HG03460 (cell line): ENCODE data around the gene LYPD3.

ENCODE experiments used
- ATAC-seq: cut with Tn5 transposase; IDR thresholded peaks from one replicate; pipeline ENCODE4 v1.9.1; 2021; ENCODE audit not compliant: unreplicated experiment

Gene LYPD3

DNA sequence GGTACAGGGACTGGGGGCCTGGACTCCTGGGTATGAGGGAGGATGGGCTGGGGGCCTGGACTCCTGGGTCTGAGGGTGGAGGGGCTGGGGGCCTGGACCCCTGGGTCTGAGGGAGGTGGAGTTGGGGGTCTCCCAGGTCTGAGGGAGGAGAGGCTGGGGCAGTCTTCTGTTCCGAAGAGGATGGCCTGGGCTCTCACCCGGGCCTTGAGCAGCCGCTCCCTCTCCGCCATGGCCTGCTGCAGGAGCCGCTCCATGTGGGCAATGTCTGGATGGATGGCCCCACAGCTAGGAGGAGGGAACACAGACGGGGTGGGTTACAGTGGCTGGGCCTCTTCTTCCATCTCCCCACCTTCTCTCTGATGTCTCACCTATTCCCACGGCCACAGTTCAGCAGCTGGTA lies 21.0 kb upstream of the LYPD3 start:
- no peak for ATAC-seq

- no peak for ATAC-seq
Observed at GRCh38 chr19:43485951-43486350, 20.5 kb upstream of the LYPD3 start.

GRCh38 chr19:43483281-43483680 lies 17.9 kb upstream of the LYPD3 start:
- no peak for ATAC-seq

DNA sequence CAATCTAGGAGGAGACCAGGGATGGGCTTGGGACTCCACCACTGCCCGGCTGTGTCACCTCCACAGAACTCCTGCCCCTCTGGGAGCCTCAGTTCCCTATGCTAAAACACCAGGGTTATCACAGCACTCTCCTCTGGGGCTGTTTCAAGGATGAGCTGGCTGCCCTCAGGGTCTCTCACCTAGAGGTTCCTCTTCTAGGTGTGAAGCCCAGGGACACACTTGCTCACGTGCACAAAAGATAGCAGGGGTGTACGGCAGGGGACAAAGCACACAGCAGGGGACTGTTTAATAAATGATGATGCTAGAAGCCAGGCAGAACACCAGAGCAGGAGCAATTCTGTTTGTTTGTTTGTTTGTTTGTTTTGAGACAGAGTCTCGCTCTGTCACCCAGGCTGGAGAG lies 16.8 kb upstream of the LYPD3 start:
- ATAC-seq, result no peak

DNA sequence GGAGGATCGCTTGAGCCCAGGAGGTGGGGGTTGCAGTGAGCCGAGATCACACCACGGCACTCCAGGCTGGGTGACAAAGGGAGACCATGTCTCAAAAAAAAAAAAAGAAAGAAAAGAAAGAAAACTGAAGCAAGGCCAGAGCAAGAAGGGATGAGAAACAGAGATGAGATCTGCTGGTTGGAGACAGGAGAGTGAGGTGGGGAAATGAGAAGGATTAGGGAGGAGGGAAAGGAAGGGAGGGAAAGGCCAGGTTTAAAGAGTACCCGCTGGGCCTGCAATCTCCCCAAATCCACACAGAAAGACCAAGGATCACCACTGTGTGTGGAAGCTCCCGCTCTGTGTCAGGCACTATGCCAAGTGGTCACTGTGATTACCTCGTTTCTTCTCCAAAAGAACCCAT lies 16.3 kb upstream of the LYPD3 start:
- no peak for ATAC-seq

- no peak for ATAC-seq
Observed at GRCh38 chr19:43480574-43480973, 15.2 kb upstream of the LYPD3 start.

DNA sequence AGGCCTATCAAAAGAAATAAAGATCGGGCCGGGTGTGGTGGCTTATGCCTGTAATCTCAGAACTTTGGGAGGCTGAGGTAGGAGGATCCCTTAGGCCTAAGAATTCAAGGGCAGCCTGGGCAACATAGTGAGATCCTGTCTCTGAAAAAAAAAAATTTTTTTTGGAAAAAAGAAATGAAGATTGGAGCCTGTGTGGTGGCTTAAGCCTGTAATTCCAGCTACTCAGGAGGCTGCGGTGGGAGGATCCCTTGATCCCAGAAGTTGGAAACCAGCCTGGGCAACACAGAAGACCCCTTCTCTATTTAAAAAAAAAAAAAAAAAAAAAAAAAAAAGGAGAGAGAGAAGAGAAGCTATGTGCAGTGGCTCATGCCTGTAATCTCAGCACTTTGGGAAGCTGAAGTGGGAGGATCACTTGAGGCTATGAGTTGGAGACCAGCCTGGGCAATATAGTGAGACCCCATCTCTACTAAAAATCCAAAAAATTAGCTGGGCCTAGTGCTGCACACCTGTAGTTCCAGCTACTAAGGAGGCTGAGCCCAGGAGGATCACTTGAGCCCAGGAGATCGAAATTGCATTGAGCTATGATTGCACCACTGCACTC lies 14.7 kb upstream of the LYPD3 start:
- no peak for ATAC-seq

DNA sequence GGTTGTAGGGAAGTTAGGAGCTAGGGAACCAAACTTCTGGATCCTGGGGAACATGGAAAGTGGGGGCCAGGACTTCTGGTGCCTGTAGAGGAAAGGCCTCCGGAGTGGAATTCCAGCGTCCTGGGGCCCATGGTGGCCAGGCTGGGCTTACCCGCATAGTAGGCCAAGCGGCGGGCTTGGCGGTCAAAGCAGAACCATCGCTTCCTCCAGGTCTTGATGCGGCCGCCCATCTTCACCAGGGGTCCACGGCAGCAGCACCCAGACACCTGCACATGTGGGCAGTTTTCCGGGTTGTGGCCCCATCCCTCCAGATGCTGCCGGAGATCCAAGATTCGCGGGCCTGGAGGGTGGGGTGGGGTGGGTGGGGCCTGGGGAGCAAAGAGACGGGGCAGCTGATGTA lies 13.8 kb upstream of the LYPD3 start:
- no peak for ATAC-seq

DNA sequence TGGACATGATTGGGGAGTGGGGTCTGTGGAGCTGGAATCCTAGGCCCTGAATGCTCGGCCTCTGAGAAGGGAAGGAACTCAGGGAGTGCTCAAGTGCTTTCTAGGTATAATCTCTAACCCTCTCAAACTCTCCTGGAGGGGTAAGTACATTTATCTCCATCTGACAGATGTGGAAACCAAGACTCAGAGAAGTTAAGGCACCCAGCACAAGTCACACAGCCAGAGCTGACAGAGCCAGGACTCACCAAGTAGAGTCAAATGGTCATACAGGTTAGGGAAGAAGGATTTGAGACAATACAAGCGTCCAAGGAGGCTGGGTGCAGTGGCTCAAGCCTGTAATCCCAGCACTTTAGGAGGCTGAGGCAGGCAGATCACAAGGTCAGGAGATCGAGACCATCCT lies 12.9 kb upstream of the LYPD3 start:
- no peak for ATAC-seq

- no peak for ATAC-seq
Observed at GRCh38 chr19:43476606-43477005, 11.2 kb upstream of the LYPD3 start.

- no peak for ATAC-seq
Observed at GRCh38 chr19:43474986-43475705, 9.7 kb upstream of the LYPD3 start.

DNA sequence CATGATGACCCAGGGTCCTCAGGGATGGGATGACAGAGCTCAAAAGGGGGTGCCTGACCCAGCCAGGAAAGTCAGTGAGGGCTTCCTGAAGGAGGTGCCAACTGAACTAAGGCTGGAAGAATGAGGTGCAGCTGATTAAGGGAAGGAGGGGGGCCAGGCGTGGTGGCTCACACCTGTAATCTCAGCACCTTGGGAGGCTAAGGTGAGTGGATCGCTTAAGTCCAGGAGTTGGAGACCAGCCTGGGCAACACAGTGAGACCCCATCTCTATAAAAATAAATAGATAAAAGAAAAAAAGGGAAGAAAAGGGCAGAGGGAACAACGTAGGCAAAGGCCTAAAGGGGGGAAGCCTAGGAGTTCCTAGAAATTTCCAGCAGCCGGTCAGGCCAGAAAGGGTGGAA lies 9.1 kb upstream of the LYPD3 start:
- ATAC-seq, result no peak

DNA sequence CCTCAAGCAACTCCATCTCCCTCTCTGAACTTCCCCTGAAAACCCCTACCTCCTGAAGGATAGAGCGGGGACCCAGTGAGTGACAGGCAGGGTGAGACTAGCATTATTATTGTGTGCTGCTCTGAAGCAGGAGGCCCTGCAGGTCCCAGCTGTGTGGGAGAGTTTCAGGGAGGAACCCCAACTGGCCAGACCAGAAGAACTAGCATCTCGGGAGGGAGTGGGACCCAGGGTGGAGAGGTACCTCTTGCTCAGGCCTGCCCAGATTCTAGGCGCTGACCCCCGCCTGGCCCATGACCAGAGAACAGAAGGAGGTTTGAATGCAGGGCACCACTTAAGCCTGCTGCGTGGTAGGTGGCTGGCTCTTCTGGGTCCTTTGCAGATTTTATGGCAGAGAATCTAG lies 5.7 kb upstream of the LYPD3 start:
- ATAC-seq, result no peak

- ATAC-seq, result no peak
Observed at GRCh38 chr19:43470288-43470687, 4.9 kb upstream of the LYPD3 start.

- ATAC-seq, result no peak
Observed at GRCh38 chr19:43469160-43469480, 3.7 kb upstream of the LYPD3 start.

- no peak for ATAC-seq
Observed at GRCh38 chr19:43468354-43469159, 3.1 kb upstream of the LYPD3 start.

DNA sequence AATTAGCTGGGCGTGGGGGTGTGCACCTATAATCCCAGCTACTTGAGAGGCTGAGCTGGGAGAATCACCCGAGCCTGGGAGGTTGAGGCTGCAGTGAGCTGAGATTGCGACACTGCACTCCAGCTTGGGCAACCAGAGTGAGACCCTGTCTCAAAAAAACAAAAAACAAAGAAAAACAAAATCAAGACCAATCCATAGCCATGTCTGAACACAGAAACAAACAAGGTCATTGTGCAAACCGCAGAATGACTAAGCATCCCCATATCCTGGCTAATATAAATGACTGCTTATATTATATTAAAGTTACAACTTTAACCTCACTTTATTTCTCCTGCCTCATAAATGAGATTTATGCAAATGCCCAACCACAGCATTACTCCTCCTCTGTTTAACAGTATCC lies 2.3 kb upstream of the LYPD3 start:
- no peak for ATAC-seq

GRCh38 chr19:43467276-43467675 lies 1.9 kb upstream of the LYPD3 start:
- no peak for ATAC-seq

DNA sequence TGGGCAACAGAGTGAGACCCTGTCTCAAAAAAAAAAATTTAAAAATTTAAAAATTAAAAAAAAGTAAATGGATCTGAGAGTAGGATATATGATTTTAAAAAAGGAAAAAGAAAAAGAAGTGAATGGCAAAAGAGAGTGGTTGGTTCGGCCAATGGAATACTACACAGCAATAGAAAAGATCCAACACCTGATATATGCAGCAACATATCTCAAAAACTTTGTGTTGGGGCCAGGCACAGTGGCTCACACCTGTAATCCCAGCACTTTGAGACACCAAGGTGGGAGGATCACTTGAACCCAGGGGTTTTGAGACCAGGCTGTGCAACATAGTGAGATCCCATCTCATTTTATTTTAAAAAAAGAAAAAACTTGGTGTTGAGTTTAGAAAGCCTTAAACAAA lies 1.4 kb upstream of the LYPD3 start:
- no peak for ATAC-seq

DNA sequence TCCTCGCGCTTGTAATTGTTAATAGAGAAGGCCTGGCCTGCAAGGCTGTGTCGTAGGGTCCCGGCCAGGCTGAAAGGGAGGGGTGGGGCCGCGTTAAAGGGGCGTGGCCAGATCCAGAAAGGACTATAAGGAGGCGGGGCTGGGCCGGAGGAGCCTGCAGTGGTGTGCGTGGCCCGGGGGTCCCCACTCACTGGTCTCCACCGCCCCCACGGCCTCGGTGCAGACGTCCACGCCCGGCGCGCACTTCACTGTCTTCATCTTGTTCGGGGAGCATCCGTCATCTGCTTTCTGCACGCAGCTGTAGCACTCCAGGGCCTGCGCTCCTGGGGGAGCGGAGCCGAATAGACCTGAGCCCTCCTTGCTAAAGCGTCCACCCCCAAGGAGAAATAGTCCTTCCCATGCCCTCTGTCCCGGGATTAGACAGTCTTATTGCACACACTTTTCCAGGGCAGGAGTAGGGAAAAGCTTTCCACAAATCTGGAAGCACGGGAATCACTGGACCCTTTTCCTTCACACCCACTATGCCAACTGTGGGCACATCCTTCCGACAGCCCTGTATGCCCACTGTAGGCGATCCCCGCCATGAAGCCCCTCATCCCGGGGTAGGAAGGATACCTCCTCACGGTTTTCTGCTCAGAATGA lies 1.2 kb downstream of the LYPD3 start:
- ATAC-seq, result peak; percentile 33

DNA sequence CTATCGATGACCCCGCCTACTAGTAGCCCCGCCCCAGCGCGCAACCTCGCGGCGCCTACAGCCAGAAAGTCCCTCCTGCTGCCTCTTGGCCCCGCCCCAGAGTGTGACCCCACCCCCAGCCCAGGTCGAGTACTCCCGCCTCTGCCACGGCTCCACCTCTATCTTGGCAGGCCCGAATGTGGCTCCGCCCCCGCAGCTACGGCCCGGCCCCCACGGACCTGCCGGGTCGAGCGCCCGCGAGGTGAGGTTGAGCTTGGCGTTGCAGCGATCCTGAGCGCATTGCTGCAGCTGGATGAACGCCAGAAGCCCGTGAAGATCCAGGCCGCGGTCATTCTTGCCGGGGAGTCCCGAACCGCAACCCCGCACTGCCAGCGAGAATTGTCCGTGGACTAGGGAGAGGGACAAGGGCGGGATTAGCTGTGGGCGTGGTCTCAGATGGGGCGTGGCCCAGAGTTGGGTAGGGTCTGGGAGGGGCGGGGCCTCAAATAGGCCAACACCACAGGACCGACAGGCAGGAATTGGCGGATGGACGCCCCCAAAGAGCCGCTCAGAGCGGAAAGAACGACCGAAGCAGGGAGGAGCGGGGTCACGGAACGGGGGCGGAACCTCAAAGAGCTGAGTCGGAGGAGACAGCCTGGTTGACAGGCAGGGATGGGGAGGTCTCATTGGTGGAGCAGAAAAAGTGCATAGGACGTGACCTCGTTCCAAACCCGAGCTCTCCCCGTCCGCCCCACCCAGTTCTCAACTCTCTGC lies 1.9 kb downstream of the LYPD3 start:
- peak; percentile 78 for ATAC-seq
